ENCODE data around the gene TBCC. TPM values are rescaled to one million over a fixed set of nuclear protein-coding genes. Genes with fewer than 3 reads are reported as not detected.

TBCC gene
- total and polyA plus RNA-seq, 4 donors = 6.9 to 13.5 (median 11.7) TPM

GRCh38 chr6:42762950-42763349, 17.0 kb upstream of the TBCC start:
- 83% methylated on average over 3 of the region's 3 CpGs for WGBS
- peaks cover 0 to 1% (median 0%) of the 10 kb centered on the region in 4 donors for H3K36me3 ChIP-seq (ENCODE audit: control insufficient read depth in 4 of 4, insufficient read depth in 3 of 4, low read depth in 1 of 4, low read length in 3 of 4)
- no peaks in the 10 kb centered on the region for H3K4me1 ChIP-seq (ENCODE audit: control insufficient read depth in 4 of 4, insufficient read depth in 4 of 4, low read length in 3 of 4)
- no peaks in the 10 kb centered on the region for H3K27me3 ChIP-seq (ENCODE audit: control insufficient read depth in 4 of 4, insufficient read depth in 4 of 4, low read length in 3 of 4)
- TF ChIP-seq SP1 (IDR thresholded peaks at IDR 0.05) (no peak), RXRA (IDR thresholded peaks at IDR 0.05) (no peak), FOXA1 (IDR thresholded peaks at IDR 0.05) (no peak), RAD21 (IDR thresholded peaks at IDR 0.05) (no peak), NR2F2 (IDR thresholded peaks at IDR 0.05) (no peak), TAF1 (conservative IDR thresholded peaks at IDR 0.05) (no peak), CTCF (IDR thresholded peaks at IDR 0.05; ENCODE audit: low read depth, low read length, missing input control) (no peak), HNF4A (conservative IDR thresholded peaks at IDR 0.05) (no peak), REST (IDR thresholded peaks at IDR 0.05) (no peak), MAX (IDR thresholded peaks at IDR 0.05) (no peak), EGR1 (IDR thresholded peaks at IDR 0.05; ENCODE audit: low read depth in 2 of 2) (no peak), JUND (IDR thresholded peaks at IDR 0.05) (no peak), GABPA (IDR thresholded peaks at IDR 0.05 in 1 of 2, conservative IDR thresholded peaks at IDR 0.05 in 1 of 2) (no peak), ATF3 (IDR thresholded peaks at IDR 0.05) (no peak), HNF4G (IDR thresholded peaks at IDR 0.05) (no peak), ZBTB33 (IDR thresholded peaks at IDR 0.05) (no peak), YY1 (IDR thresholded peaks at IDR 0.05) (no peak), FOXA2 (IDR thresholded peaks at IDR 0.05) (no peak)
- no peak for DNase-seq (ENCODE audit: low spot score)
- H3K27ac ChIP-seq (ENCODE audit: low read depth in 1 of 2, low read length in 2 of 2) = no peak overlapping the region
- no peak overlapping the region for H3K4me3 ChIP-seq (ENCODE audit: low read depth in 1 of 3, low read length in 3 of 3)
- H3K9me3 ChIP-seq (ENCODE audit: control insufficient read depth in 4 of 4, low read length in 3 of 4) = no peaks in the 10 kb centered on the region
- no peak overlapping the region for H3K9ac ChIP-seq (ENCODE audit: low read depth in 1 of 2, low read length in 2 of 2)
